Activated B cell treated with CpG ODN at 0.5 μM for 24 hours (primary cell): ENCODE measurements around the gene CARD11. TPM values are rescaled to one million over a fixed set of nuclear protein-coding genes. Genes with fewer than 3 reads are reported as not detected.

Source experiments
- ATAC-seq: fragments of 200-7000 bp; cut with Tn5 transposase; one replicate; pipeline ENCODE4 v1.10.0; 2021; ENCODE audit warnings: low read depth, mild to moderate bottlenecking, moderate library complexity
- CTCF ChIA-PET: fragments of 350-600 bp; sonication (Branson Sonifier 250); formaldehyde crosslinking; loops from one replicate; lab custom pipeline; 2021; ENCODE audit warnings: antibody characterized with exemption; lab: Charles Lee
- POLR2A ChIA-PET: fragments of 350-600 bp; sonication (Branson Sonifier 250); formaldehyde crosslinking; loops from one replicate; lab custom pipeline; 2021; ENCODE audit warnings: antibody characterized with exemption; lab: Charles Lee
- DNase-seq: peaks from one replicate; pipeline ENCODE4 v3.0.0; 2022
- H3K27ac Mint-ChIP-seq: one replicate; pipeline ENCODE4 v1.8.0; 2020; ENCODE audit warnings: mixed read lengths
- H3K27me3 Mint-ChIP-seq: one replicate; pipeline ENCODE4 v1.8.0; 2021; ENCODE audit warnings: mixed read lengths
- H3K36me3 Mint-ChIP-seq: one replicate; pipeline ENCODE4 v1.8.0; 2021; ENCODE audit warnings: low read depth, mixed read lengths
- H3K4me1 Mint-ChIP-seq: one replicate; pipeline ENCODE4 v1.8.0; 2021; ENCODE audit warnings: mixed read lengths
- H3K4me3 Mint-ChIP-seq: one replicate; pipeline ENCODE4 v1.8.0; 2020; ENCODE audit warnings: mild to moderate bottlenecking, mixed read lengths
- H3K9me3 Mint-ChIP-seq: one replicate; pipeline ENCODE4 v1.8.0; 2020; ENCODE audit warnings: mixed read lengths
- intact Hi-C: fragments of 100-400 bp; cut with micrococcal nuclease; formaldehyde crosslinking; loops from one replicate; pipeline ENCODE4 v1.15.1; 2024
- total RNA-seq: library from RNA; stranded (reverse); gene quantifications from 2 replicates; pipeline ENCODE4 v1.2.3, GENCODE V29; 2022
- TF ChIP-seq, protein P1 (sequence below): fragments of 200-600 bp; IDR thresholded peaks from one replicate; pipeline ENCODE4 v1.8.0; 2022; ENCODE audit warnings: antibody characterized with exemption, mild to moderate bottlenecking

CARD11 gene
- total RNA-seq, 1 donor from 2014 or later, result 114 TPM

DNA sequence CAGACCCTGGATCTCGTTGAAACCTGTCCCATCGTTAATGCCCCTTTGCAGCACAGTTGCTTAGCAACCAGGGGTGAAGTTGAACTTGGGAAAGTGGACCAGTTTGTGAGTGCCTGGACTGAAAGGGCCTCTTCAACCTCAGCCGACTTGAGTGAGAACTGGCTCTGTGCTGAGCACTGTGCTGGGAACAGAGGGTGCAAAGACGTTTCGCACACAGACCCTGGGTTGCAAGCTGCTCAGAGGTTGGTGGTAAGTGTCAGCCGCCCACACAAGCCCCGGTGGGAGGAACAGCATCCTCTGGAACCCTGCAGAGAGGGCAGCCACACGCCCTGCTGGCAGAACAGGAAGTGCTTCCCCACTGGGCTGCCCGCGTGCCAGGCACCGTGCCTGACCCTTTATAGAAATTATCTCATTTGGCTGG, 89.2 kb downstream of the CARD11 start:
- DNase-seq (no peak), ATAC-seq (peak; percentile 53)
- ChIA-PET POLR2A (interaction anchor here (0.9 kb wide), 1 partner anchor 10 kb away, joined by 3 read pairs; no protein-coding TSS in a partner anchor), CTCF (no interaction called here)
- TF ChIP-seq, protein P1, sequence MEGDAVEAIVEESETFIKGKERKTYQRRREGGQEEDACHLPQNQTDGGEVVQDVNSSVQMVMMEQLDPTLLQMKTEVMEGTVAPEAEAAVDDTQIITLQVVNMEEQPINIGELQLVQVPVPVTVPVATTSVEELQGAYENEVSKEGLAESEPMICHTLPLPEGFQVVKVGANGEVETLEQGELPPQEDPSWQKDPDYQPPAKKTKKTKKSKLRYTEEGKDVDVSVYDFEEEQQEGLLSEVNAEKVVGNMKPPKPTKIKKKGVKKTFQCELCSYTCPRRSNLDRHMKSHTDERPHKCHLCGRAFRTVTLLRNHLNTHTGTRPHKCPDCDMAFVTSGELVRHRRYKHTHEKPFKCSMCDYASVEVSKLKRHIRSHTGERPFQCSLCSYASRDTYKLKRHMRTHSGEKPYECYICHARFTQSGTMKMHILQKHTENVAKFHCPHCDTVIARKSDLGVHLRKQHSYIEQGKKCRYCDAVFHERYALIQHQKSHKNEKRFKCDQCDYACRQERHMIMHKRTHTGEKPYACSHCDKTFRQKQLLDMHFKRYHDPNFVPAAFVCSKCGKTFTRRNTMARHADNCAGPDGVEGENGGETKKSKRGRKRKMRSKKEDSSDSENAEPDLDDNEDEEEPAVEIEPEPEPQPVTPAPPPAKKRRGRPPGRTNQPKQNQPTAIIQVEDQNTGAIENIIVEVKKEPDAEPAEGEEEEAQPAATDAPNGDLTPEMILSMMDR, result no peak
- peaks cover 63% of the 10 kb centered on the region for H3K4me1 Mint-ChIP-seq
- H3K9me3 Mint-ChIP-seq, result no peaks in the 10 kb centered on the region
- H3K27ac Mint-ChIP-seq, result peak overlapping the region; percentile 70
- intact Hi-C loops, result loop anchor here (5.0 kb wide), 1 partner anchor 198 kb away; no protein-coding TSS in a partner anchor
- peak overlapping the region; percentile 19 for H3K4me3 Mint-ChIP-seq
- H3K27me3 Mint-ChIP-seq, result no peaks in the 10 kb centered on the region
- H3K36me3 Mint-ChIP-seq, result peaks cover 75% of the 10 kb centered on the region

DNA sequence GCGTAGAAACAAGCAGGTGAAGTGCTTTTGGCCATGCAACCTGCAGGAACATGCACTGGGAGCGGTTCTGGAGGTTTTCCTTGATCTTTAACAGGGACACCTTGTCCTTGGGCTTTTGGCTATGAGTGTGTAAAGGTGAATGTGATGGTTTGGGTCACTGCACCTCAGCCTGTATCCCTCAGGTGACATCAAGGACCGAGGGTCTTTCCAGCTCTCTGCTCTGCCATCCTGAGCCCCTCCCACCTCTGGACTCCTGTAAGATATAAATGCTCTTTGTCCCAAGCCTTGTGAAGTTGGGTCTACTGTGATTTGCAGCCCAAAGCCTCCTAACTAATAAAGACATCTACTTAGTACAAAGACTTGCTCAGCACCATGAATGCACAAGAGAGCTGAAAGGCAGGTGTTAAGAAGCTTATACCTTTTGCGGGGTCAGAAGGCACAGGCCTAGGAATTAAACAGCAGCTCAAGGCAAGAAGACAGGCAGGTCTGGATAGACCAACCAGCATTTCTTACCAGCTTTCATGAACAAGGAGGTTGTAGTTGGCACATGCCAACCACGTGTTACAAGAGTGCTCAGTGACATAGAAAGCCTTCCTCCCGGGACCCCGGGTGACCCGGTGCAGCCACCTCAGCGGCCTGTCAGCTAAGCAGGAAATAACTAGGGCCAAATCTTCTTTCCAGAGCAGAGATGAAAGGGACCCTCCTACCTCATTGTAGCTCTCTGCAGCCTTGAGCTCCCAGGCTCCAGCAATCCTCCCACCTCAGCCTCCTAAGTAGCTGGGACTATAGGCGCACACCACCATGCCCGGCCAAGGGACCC, 89.9 kb downstream of the CARD11 start:
- intact Hi-C loops, result loop anchor here (5.0 kb wide), 1 partner anchor 199 kb away; no protein-coding TSS in a partner anchor
- peak; percentile 39 for ATAC-seq

DNA sequence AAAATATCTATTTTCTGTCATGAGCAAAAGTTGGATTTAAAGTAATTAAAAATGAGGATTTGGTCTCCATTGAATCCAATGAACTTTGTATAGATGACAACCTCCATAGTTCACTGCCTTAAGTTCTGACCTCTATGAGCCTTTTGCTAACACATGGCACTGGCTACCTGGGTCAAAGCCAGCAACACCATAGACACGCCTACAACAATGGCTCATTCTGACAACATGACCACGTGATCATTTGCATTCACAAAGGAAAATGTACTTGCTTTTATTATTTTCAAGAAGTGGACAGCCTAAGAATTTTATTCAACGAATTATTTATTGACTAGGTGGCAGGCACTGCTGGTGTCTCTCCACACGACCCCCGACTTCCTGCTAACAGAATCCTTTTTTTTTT, 90.6 kb downstream of the CARD11 start:
- intact Hi-C loops, result loop anchor here (5.0 kb wide), 1 partner anchor 199 kb away; no protein-coding TSS in a partner anchor
- no peaks in the 10 kb centered on the region for H3K9me3 Mint-ChIP-seq
- H3K27ac Mint-ChIP-seq, result peak overlapping the region; percentile 35
- ATAC-seq (no peak), DNase-seq (no peak)
- H3K27me3 Mint-ChIP-seq, result no peaks in the 10 kb centered on the region
- peaks cover 76% of the 10 kb centered on the region for H3K4me1 Mint-ChIP-seq
- ChIA-PET POLR2A (no interaction called here), CTCF (no interaction called here)
- H3K4me3 Mint-ChIP-seq, result no peak overlapping the region
- H3K36me3 Mint-ChIP-seq, result peaks cover 76% of the 10 kb centered on the region
- TF ChIP-seq, protein P1, result no peak

More for the DNA sequence above, 89.9 kb downstream of the CARD11 start:
- POLR2A ChIA-PET, result interaction anchor here (0.6 to 0.9 kb wide), 2 partner anchors 11 to 17 kb away, joined by 3 read pairs; no protein-coding TSS in a partner anchor
- H3K36me3 Mint-ChIP-seq, result peaks cover 76% of the 10 kb centered on the region
- H3K4me1 Mint-ChIP-seq, result peaks cover 69% of the 10 kb centered on the region
- no peaks in the 10 kb centered on the region for H3K9me3 Mint-ChIP-seq
- DNase-seq, result no peak
- TF ChIP-seq, protein P1, result no peak
- H3K4me3 Mint-ChIP-seq, result peak overlapping the region; percentile 24
- no peaks in the 10 kb centered on the region for H3K27me3 Mint-ChIP-seq
- H3K27ac Mint-ChIP-seq, result peak overlapping the region; percentile 70
- CTCF ChIA-PET, result no interaction called here

DNA sequence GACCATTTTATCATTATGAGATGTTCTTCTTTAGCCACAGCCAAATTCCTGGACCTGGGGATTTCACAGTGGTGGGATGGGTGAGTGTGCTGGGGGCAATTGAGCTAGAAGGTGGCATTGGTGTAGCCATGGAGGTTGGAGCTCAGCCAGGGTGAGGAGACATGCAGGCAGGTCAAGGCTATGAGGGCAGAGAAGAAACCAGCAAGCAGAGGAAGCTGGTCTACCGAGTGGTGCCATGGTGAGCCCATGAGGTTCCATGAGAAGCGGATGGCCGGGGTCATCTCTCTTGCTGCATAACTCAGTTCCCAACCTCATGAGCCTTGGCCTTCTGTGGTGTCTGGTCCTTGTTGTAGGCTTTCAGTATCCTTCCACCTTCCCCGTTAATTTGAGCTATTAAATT, 91.4 kb downstream of the CARD11 start:
- Mint-ChIP-seq H3K36me3 (peaks cover 76% of the 10 kb centered on the region), H3K9me3 (no peaks in the 10 kb centered on the region), H3K4me3 (no peak overlapping the region), H3K27me3 (no peaks in the 10 kb centered on the region), H3K4me1 (peaks cover 77% of the 10 kb centered on the region), H3K27ac (peak overlapping the region; percentile 68)
- CTCF ChIA-PET, result no interaction called here
- intact Hi-C loops, result loop anchor here (5.0 kb wide), 1 partner anchor 200 kb away; no protein-coding TSS in a partner anchor
- DNase-seq (no peak), ATAC-seq (no peak)
- TF ChIP-seq, protein P1, result no peak
- POLR2A ChIA-PET, result interaction anchor here (1.1 kb wide), 1 partner anchor 31 kb away, joined by 3 read pairs; no protein-coding TSS in a partner anchor

DNA sequence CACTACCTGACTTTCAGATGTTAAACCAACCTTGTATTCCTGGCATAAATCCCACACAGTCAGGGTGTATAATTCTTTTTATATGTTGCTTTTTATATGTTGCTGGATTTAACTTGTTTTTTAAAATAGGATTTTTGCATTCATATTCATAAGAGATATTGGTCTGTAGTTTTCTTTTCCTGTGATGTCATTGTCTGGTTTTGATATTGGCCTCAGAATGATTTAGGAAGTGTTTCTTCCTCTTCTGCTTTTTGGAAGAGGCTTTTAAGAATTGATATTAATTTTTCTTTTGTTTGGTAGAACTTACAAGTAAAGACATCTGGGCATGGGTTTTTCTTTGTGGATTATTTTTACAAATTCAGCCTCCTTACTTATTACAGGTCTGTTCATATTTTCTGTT, 93.1 kb downstream of the CARD11 start:
- ChIA-PET CTCF (interaction anchor here (1.0 kb wide), 1 partner anchor 115 kb away, joined by 3 read pairs; no protein-coding TSS in a partner anchor), POLR2A (no interaction called here)
- H3K9me3 Mint-ChIP-seq, result no peaks in the 10 kb centered on the region
- TF ChIP-seq, protein P1, result no peak
- intact Hi-C loops, result loop anchor here (1.0 to 5.0 kb wide), 3 partner anchors 28 to 202 kb away; partner anchors contain the start of gene CARD11
- DNase-seq (no peak), ATAC-seq (no peak)
- H3K4me3 Mint-ChIP-seq, result peak overlapping the region; percentile 54
- peaks cover 84% of the 10 kb centered on the region for H3K36me3 Mint-ChIP-seq
- H3K27ac Mint-ChIP-seq, result peak overlapping the region; percentile 70
- H3K4me1 Mint-ChIP-seq, result peaks cover 69% of the 10 kb centered on the region
- H3K27me3 Mint-ChIP-seq, result no peaks in the 10 kb centered on the region
